Keratinocyte (primary cell): Measurements from ENCODE around the gene ANKS1B. TPM values are rescaled to one million over a fixed set of nuclear protein-coding genes. Genes with fewer than 3 reads are reported as not detected.

ENCODE experiments used
- DNase-seq: peaks from one replicate; pipeline ENCODE4 v3.0.0-alpha.2; 2011; ENCODE audit warnings: low read depth, missing footprints, low spot score
- FAIRE-seq: peaks from 2 replicates; lab custom pipeline; 2011; peaks lifted over from hg19 to GRCh38; lab: Jason Lieb, UNC
- H2AFZ ChIP-seq: 2 replicates; pipeline ENCODE4 v1.6.0; 2012; ENCODE audit warnings: low read length, control low read depth, inconsistent platforms; ENCODE audit not compliant: control insufficient read depth
- H3K27ac ChIP-seq: 2 replicates; pipeline ENCODE4 v1.5.1; 2011; ENCODE audit warnings: low read length; ENCODE audit not compliant: control insufficient read depth, insufficient read depth
- H3K27me3 ChIP-seq: 3 replicates; pipeline ENCODE4 v1.6.0; 2011; ENCODE audit warnings: low read length; ENCODE audit not compliant: control insufficient read depth, insufficient read depth; ENCODE audit errors: extremely low read depth
- H3K36me3 ChIP-seq, 2 experiments: 2 replicates in 1 of 2; 3 replicates in 1 of 2; pipeline ENCODE4 v1.5.1; 2011; ENCODE audit warnings: low read length in 2 of 2, mild to moderate bottlenecking in 1 of 2; ENCODE audit not compliant: control insufficient read depth in 2 of 2, insufficient read depth in 2 of 2; ENCODE audit errors: extremely low read depth in 1 of 2
- H3K4me1 ChIP-seq: 3 replicates; pipeline ENCODE4 v1.5.1; 2011; ENCODE audit warnings: low read length; ENCODE audit not compliant: control insufficient read depth, insufficient read depth; ENCODE audit errors: extremely low read depth
- H3K4me2 ChIP-seq: 3 replicates; pipeline ENCODE4 v1.6.0; 2011; ENCODE audit warnings: low read depth, low read length; ENCODE audit not compliant: control insufficient read depth, insufficient read depth; ENCODE audit errors: extremely low read depth
- H3K4me3 ChIP-seq, 3 experiments: fragments of 200-600 bp in 1 of 3; sonication (generic) in 1 of 3; 2 replicates in 2 of 3; 3 replicates in 1 of 3; pipeline ENCODE4 v1.5.1; 2011 to 2016; ENCODE audit warnings: low read length in 3 of 3, mild to moderate bottlenecking in 3 of 3, control low read depth in 2 of 3, inconsistent platforms in 1 of 3, low read depth in 1 of 3, mixed read lengths in 1 of 3, mixed run types in 1 of 3, moderate library complexity in 1 of 3; ENCODE audit not compliant: control insufficient read depth in 2 of 3, insufficient read depth in 2 of 3; ENCODE audit errors: extremely low read depth in 1 of 3
- H3K79me2 ChIP-seq: 2 replicates; pipeline ENCODE4 v1.6.0; 2012; ENCODE audit warnings: low read length; ENCODE audit not compliant: control insufficient read depth, insufficient read depth
- H3K9ac ChIP-seq: 3 replicates; pipeline ENCODE4 v1.6.0; 2011; ENCODE audit warnings: low read length; ENCODE audit not compliant: control insufficient read depth, insufficient read depth; ENCODE audit errors: extremely low read depth
- H3K9me1 ChIP-seq: 3 replicates; pipeline ENCODE4 v1.6.0; 2011; ENCODE audit warnings: low read length; ENCODE audit not compliant: control insufficient read depth, insufficient read depth; ENCODE audit errors: extremely low read depth
- H3K9me3 ChIP-seq: 2 replicates; pipeline ENCODE4 v1.5.1; 2012; ENCODE audit warnings: low read depth, low read length; ENCODE audit not compliant: control insufficient read depth
- H4K20me1 ChIP-seq: 3 replicates; pipeline ENCODE4 v1.6.0; 2011; ENCODE audit warnings: low read length; ENCODE audit not compliant: control insufficient read depth, insufficient read depth; ENCODE audit errors: extremely low read depth
- EZH2 ChIP-seq: IDR thresholded peaks from one replicate; pipeline ENCODE4 v1.6.1; 2012; ENCODE audit warnings: inconsistent platforms, mild to moderate bottlenecking, low read length, moderate library complexity
- dilution Hi-C: fragments of 300-500 bp; cut with MboI; formaldehyde crosslinking; loops from one replicate; pipeline ENCODE4 v1.7.0; 2020; ENCODE audit warnings: low sequenced_read_pairs; ENCODE audit not compliant: extremely low pct_ligation_motif_present
- polyA plus RNA-seq, 5 experiments: library from polyadenylated mRNA; depleted of rRNA in 3 of 5; stranded (reverse) in 3 of 5; stranded (forward) in 1 of 5; unstranded in 1 of 5; fragments of >200 nt; gene quantifications; 1 replicate in 1 of 5; 2 replicates in 3 of 5; 3 replicates in 1 of 5; pipeline versions ENCODE4 v1.2.1 to v1.2.3, GENCODE V29; 2011 to 2012; ENCODE audit warnings: missing spikeins in 2 of 5, low read depth in 1 of 5, low replicate concordance in 1 of 5
- TF ChIP-seq, protein P1 (sequence below), 3 experiments: IDR thresholded peaks in 1 of 3; conservative IDR thresholded peaks in 1 of 3; optimal IDR thresholded peaks in 1 of 3; 2 replicates in 2 of 3; 3 replicates in 1 of 3; pipeline versions ENCODE3 to v1.5.1; 2011; ENCODE audit warnings: low read length in 3 of 3, mild to moderate bottlenecking in 3 of 3, moderate library complexity in 2 of 3, control low read depth in 1 of 3, inconsistent platforms in 1 of 3; ENCODE audit not compliant: insufficient read depth in 2 of 3; ENCODE audit errors: extremely low read depth in 1 of 3

The ANKS1B gene
- polyA plus RNA-seq, 1 donor (not counting 4 experiments of a cell fraction or from before 2014, with no cell fraction given), result not detected

GRCh38 chr12:98911396-98911795 is 1073.3 kb downstream of the ANKS1B start:
- Histone ChIP-seq H3K4me2 (no peak overlapping the region), H3K4me3 (no peak overlapping the region), H3K9me3 (no peaks in the 10 kb centered on the region), H3K36me3 (no peaks in the 10 kb centered on the region), H3K4me1 (no peaks in the 10 kb centered on the region), H4K20me1 (no peaks in the 10 kb centered on the region), H3K27me3 (no peaks in the 10 kb centered on the region), H3K9ac (no peak overlapping the region), H2AFZ (no peak overlapping the region), H3K27ac (no peak overlapping the region), H3K9me1 (no peaks in the 10 kb centered on the region), H3K79me2 (no peaks in the 10 kb centered on the region)
- dilution Hi-C loops, result no loop called here
- no peak for FAIRE-seq
- DNase-seq, result no peak
- no peak for TF ChIP-seq EZH2
- TF ChIP-seq, protein P1, sequence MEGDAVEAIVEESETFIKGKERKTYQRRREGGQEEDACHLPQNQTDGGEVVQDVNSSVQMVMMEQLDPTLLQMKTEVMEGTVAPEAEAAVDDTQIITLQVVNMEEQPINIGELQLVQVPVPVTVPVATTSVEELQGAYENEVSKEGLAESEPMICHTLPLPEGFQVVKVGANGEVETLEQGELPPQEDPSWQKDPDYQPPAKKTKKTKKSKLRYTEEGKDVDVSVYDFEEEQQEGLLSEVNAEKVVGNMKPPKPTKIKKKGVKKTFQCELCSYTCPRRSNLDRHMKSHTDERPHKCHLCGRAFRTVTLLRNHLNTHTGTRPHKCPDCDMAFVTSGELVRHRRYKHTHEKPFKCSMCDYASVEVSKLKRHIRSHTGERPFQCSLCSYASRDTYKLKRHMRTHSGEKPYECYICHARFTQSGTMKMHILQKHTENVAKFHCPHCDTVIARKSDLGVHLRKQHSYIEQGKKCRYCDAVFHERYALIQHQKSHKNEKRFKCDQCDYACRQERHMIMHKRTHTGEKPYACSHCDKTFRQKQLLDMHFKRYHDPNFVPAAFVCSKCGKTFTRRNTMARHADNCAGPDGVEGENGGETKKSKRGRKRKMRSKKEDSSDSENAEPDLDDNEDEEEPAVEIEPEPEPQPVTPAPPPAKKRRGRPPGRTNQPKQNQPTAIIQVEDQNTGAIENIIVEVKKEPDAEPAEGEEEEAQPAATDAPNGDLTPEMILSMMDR (optimal IDR thresholded peaks at IDR 0.05 in 1 of 3, IDR thresholded peaks at IDR 0.05 in 1 of 3, conservative IDR thresholded peaks at IDR 0.05 in 1 of 3; ENCODE audit: extremely low read depth in 1 of 3, insufficient read depth in 2 of 3, low read length in 3 of 3), result no peak

- TF ChIP-seq EZH2, result no peak
- TF ChIP-seq, protein P1 (optimal IDR thresholded peaks at IDR 0.05 in 1 of 3, IDR thresholded peaks at IDR 0.05 in 1 of 3, conservative IDR thresholded peaks at IDR 0.05 in 1 of 3; ENCODE audit: extremely low read depth in 1 of 3, insufficient read depth in 2 of 3, low read length in 3 of 3), result no peak
- H2AFZ ChIP-seq, result no peak overlapping the region
Observed at GRCh38 chr12:98909746-98910145, 1075.0 kb downstream of the ANKS1B start.

More at GRCh38 chr12:98909746-98910145, 1075.0 kb downstream of the ANKS1B start:
- H3K4me2 ChIP-seq, result no peak overlapping the region
- DNase-seq (no peak), FAIRE-seq (no peak)
- no peak overlapping the region for H3K27ac ChIP-seq
- no peak overlapping the region for H3K9ac ChIP-seq
- no peaks in the 10 kb centered on the region for H3K36me3 ChIP-seq
- H3K79me2 ChIP-seq, result no peaks in the 10 kb centered on the region
- dilution Hi-C loops, result no loop called here
- H4K20me1 ChIP-seq, result no peaks in the 10 kb centered on the region
- H3K4me3 ChIP-seq, result no peak overlapping the region
- H3K4me1 ChIP-seq, result no peaks in the 10 kb centered on the region
- no peaks in the 10 kb centered on the region for H3K9me1 ChIP-seq
- no peaks in the 10 kb centered on the region for H3K27me3 ChIP-seq
- H3K9me3 ChIP-seq, result no peaks in the 10 kb centered on the region
